ENCODE measurements around the gene UBE2D4. TPM values are rescaled to one million over a fixed set of nuclear protein-coding genes. Genes with fewer than 3 reads are reported as not detected.
A peak's percentile ranks its signal among the peaks of the same experiment; 100 is the strongest.

The UBE2D4 gene
- total RNA-seq, 1 donor from 2014 or later, result 13.9 TPM

DNA sequence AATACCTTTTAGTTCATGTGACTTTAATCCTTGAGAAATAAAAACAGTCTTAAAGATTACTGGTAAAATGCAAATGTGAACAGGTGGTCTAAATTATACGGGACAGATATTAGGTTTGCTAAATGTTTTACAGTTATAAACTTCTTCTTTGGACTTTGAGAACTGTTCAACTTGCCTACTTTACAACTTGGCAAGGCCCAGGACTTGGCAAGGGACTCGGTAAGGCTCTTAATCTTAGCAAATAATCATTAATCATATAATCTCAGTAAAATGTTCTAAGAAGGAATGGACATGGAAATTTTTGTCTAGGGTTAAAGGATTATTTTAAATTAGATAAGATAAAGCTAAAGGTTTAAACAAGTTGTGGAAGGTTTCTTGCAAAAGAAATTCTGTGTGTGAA lies 4.8 kb upstream of the UBE2D4 start:
- no peaks in the 10 kb centered on the region for H3K9me3 ChIP-seq (ENCODE audit: insufficient read depth, low read depth, low read length)
- FAIRE-seq, result no peak

DNA sequence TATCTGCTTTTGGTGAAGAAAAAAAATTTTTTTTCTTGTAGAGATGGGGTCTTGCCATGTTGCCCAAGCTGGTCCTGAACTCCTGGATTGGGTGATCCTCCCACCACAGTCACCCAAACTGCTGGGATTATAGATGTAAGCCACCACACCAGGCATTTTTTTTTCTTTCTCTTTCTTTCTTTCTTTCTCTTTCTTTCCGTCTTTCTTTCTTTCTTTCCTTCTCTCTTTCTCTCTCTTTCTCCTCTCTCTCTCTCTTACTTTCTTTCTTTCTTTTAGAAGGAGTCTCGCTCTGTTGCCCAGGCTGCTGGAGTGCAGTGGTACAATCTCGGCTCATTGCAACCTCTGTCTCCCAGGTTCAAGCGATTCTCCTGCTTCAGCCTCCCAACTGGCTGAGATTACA lies 3.5 kb upstream of the UBE2D4 start:
- Histone ChIP-seq H3K27ac (ENCODE audit: low read depth, low read length) (no peak overlapping the region), H3K4me2 (ENCODE audit: low read length) (no peak overlapping the region), H2AFZ (ENCODE audit: low read depth, low read length) (no peak overlapping the region), H3K9ac (ENCODE audit: low read length) (no peak overlapping the region), H3K9me3 (ENCODE audit: insufficient read depth, low read depth, low read length) (no peaks in the 10 kb centered on the region), H3K79me2 (ENCODE audit: insufficient read depth, low read length) (no peaks in the 10 kb centered on the region), H3K36me3 (ENCODE audit: insufficient read depth, low read length) (no peaks in the 10 kb centered on the region), H4K20me1 (ENCODE audit: insufficient read depth, low read length) (no peaks in the 10 kb centered on the region), H3K27me3 (ENCODE audit: insufficient read depth, low read length) (no peaks in the 10 kb centered on the region), H3K4me1 (ENCODE audit: insufficient read depth, low read length) (no peaks in the 10 kb centered on the region), H3K4me3 (ENCODE audit: insufficient read depth, low read depth, low read length) (no peak overlapping the region)
- DNase-seq (ENCODE audit: low read depth) (no peak), FAIRE-seq (no peak)
- peaks cover 10% of the 10 kb centered on the region for H3K36me3 Mint-ChIP-seq (ENCODE audit: low read depth, unreplicated experiment)
- no peaks in the 10 kb centered on the region for H3K9me3 Mint-ChIP-seq (ENCODE audit: unreplicated experiment)
- no peak overlapping the region for H3K27ac Mint-ChIP-seq (ENCODE audit: unreplicated experiment)
- TF ChIP-seq, protein P1, sequence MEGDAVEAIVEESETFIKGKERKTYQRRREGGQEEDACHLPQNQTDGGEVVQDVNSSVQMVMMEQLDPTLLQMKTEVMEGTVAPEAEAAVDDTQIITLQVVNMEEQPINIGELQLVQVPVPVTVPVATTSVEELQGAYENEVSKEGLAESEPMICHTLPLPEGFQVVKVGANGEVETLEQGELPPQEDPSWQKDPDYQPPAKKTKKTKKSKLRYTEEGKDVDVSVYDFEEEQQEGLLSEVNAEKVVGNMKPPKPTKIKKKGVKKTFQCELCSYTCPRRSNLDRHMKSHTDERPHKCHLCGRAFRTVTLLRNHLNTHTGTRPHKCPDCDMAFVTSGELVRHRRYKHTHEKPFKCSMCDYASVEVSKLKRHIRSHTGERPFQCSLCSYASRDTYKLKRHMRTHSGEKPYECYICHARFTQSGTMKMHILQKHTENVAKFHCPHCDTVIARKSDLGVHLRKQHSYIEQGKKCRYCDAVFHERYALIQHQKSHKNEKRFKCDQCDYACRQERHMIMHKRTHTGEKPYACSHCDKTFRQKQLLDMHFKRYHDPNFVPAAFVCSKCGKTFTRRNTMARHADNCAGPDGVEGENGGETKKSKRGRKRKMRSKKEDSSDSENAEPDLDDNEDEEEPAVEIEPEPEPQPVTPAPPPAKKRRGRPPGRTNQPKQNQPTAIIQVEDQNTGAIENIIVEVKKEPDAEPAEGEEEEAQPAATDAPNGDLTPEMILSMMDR (IDR thresholded peaks at IDR 0.05; ENCODE audit: insufficient read depth, low read depth, low read length), result no peak
- TF ChIP-seq EZH2 (IDR thresholded peaks at IDR 0.05; ENCODE audit: insufficient read depth, low read length), result no peak
- no peaks in the 10 kb centered on the region for H3K27me3 Mint-ChIP-seq (ENCODE audit: low read depth, unreplicated experiment)
- H3K4me3 Mint-ChIP-seq (ENCODE audit: unreplicated experiment), result no peak overlapping the region
- H3K4me1 Mint-ChIP-seq (ENCODE audit: low read depth, unreplicated experiment), result no peaks in the 10 kb centered on the region

More for the DNA sequence above, 4.8 kb upstream of the UBE2D4 start:
- H4K20me1 ChIP-seq (ENCODE audit: insufficient read depth, low read length), result no peaks in the 10 kb centered on the region
- DNase-seq (ENCODE audit: low read depth), result no peak
- H3K27me3 ChIP-seq (ENCODE audit: insufficient read depth, low read length), result no peaks in the 10 kb centered on the region
- no peak for TF ChIP-seq EZH2 (IDR thresholded peaks at IDR 0.05; ENCODE audit: insufficient read depth, low read length)
- TF ChIP-seq, protein P1 (IDR thresholded peaks at IDR 0.05; ENCODE audit: insufficient read depth, low read depth, low read length), result no peak
- H3K4me1 ChIP-seq (ENCODE audit: insufficient read depth, low read length), result no peaks in the 10 kb centered on the region
- no peak overlapping the region for H3K4me2 ChIP-seq (ENCODE audit: low read length)
- H3K79me2 ChIP-seq (ENCODE audit: insufficient read depth, low read length), result no peaks in the 10 kb centered on the region
- no peak overlapping the region for H3K4me3 ChIP-seq (ENCODE audit: insufficient read depth, low read depth, low read length)
- Mint-ChIP-seq H3K4me3 (ENCODE audit: unreplicated experiment) (no peak overlapping the region), H3K27ac (ENCODE audit: unreplicated experiment) (no peak overlapping the region), H3K9me3 (ENCODE audit: unreplicated experiment) (peaks cover 2% of the 10 kb centered on the region), H3K4me1 (ENCODE audit: low read depth, unreplicated experiment) (no peaks in the 10 kb centered on the region), H3K36me3 (ENCODE audit: low read depth, unreplicated experiment) (peaks cover 10% of the 10 kb centered on the region), H3K27me3 (ENCODE audit: low read depth, unreplicated experiment) (no peaks in the 10 kb centered on the region)
- H3K36me3 ChIP-seq (ENCODE audit: insufficient read depth, low read length), result no peaks in the 10 kb centered on the region
- H3K27ac ChIP-seq (ENCODE audit: low read depth, low read length), result no peak overlapping the region
- H2AFZ ChIP-seq (ENCODE audit: low read depth, low read length), result no peak overlapping the region
- no peak overlapping the region for H3K9ac ChIP-seq (ENCODE audit: low read length)

DNA sequence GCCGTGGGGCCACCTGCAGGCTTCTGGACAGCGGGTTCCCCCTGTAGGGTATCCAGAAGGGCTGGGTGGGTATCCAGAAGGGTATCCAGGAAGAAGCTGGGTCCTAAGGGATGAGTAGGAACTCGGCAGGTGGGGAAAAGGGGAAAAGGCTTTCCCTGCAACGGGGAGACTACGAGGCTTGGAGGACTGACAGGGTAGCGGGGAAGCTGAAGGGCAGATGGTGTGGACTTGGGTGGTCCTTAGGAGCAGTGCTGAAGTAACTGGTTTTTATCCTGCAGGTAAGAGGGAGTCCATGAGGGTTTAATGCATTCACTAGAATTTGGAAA lies 525 bp downstream of the UBE2D4 start:
- H3K4me1 Mint-ChIP-seq (ENCODE audit: low read depth, unreplicated experiment), result no peaks in the 10 kb centered on the region
- H3K9me3 ChIP-seq (ENCODE audit: insufficient read depth, low read depth, low read length), result no peaks in the 10 kb centered on the region
- H3K4me1 ChIP-seq (ENCODE audit: insufficient read depth, low read length), result no peaks in the 10 kb centered on the region
- H3K27ac ChIP-seq (ENCODE audit: low read depth, low read length), result peak overlapping the region; percentile 69
- H3K79me2 ChIP-seq (ENCODE audit: insufficient read depth, low read length), result no peaks in the 10 kb centered on the region
- H3K4me3 Mint-ChIP-seq (ENCODE audit: unreplicated experiment), result peak overlapping the region; percentile 83
- peak overlapping the region; percentile 98 for H3K4me2 ChIP-seq (ENCODE audit: low read length)
- peak overlapping the region; percentile 71 for H3K4me3 ChIP-seq (ENCODE audit: insufficient read depth, low read depth, low read length)
- no peak for DNase-seq (ENCODE audit: low read depth)
- no peaks in the 10 kb centered on the region for H4K20me1 ChIP-seq (ENCODE audit: insufficient read depth, low read length)
- peak overlapping the region; percentile 99 for H2AFZ ChIP-seq (ENCODE audit: low read depth, low read length)
- TF ChIP-seq, protein P1 (IDR thresholded peaks at IDR 0.05; ENCODE audit: insufficient read depth, low read depth, low read length), result no peak
- TF ChIP-seq EZH2 (IDR thresholded peaks at IDR 0.05; ENCODE audit: insufficient read depth, low read length), result no peak
- H3K36me3 ChIP-seq (ENCODE audit: insufficient read depth, low read length), result no peaks in the 10 kb centered on the region
- H3K9ac ChIP-seq (ENCODE audit: low read length), result peak overlapping the region; percentile 75
- H3K27me3 ChIP-seq (ENCODE audit: insufficient read depth, low read length), result no peaks in the 10 kb centered on the region
- H3K27ac Mint-ChIP-seq (ENCODE audit: unreplicated experiment), result no peak overlapping the region
- H3K27me3 Mint-ChIP-seq (ENCODE audit: low read depth, unreplicated experiment), result no peaks in the 10 kb centered on the region
- no peaks in the 10 kb centered on the region for H3K36me3 Mint-ChIP-seq (ENCODE audit: low read depth, unreplicated experiment)
- FAIRE-seq, result no peak
- no peaks in the 10 kb centered on the region for H3K9me3 Mint-ChIP-seq (ENCODE audit: unreplicated experiment)
